Ramos (cell line): ENCODE measurements around the gene POU3F3.

Experiments used
- in situ Hi-C: fragments of 300-500 bp; cut with MboI; formaldehyde crosslinking; loops from one replicate; pipeline ENCODE4 v1.14.3; 2022; ENCODE audit warnings: low sequenced_read_pairs; ENCODE audit not compliant: unreplicated experiment

Gene POU3F3

DNA sequence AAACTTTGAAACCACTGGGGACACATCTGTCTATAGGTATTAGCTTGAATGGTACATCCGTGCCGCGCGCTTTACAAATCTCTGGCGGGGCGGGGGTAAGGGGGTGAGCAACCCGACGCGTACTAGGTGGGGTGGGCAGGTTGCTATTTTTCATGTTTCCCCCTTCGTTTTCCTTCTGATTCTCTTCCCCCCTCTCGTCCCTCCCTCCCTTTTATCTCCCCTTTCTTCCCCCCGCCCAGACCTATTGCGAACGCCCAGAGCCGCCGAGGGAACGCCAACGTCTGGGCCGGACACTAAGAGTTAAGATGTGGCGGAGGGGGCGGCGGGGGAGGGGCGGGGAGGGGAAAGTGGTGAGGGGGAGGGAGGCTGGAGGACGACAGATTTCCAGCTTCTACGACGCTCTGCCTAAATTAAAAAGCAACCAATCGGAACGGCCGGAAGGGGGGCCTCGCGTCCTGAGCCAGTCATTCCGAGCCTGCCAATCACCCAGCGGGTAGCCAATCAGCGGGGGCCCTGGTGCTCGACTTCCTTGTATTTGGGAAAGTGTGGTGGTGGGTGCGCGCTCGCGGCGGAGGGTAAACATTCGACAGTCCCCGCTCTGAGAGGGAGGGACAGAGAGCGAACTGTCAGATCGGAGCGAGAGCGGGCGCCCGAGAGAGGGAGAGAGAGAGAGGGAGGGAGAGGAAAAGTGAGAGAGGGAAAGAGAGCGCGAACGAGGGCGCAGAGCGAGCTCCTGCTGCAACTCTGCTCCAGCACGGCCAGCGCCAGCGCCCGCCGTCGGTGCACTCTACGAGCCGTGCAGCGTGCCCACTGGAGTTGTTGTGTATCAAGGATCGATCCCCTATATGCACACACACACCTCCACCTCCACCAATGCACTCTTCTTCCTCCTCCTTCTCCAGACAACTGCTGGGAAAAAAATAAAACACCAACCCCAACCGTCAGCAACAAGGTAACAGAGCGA lies at the start of gene POU3F3:
POU3F3 (plus strand) TSS at position 582 of the 964 bp plus-strand sequence. CDS start 1,396 bp downstream, outside the sequence.
- in situ Hi-C loops, result no loop called here

DNA sequence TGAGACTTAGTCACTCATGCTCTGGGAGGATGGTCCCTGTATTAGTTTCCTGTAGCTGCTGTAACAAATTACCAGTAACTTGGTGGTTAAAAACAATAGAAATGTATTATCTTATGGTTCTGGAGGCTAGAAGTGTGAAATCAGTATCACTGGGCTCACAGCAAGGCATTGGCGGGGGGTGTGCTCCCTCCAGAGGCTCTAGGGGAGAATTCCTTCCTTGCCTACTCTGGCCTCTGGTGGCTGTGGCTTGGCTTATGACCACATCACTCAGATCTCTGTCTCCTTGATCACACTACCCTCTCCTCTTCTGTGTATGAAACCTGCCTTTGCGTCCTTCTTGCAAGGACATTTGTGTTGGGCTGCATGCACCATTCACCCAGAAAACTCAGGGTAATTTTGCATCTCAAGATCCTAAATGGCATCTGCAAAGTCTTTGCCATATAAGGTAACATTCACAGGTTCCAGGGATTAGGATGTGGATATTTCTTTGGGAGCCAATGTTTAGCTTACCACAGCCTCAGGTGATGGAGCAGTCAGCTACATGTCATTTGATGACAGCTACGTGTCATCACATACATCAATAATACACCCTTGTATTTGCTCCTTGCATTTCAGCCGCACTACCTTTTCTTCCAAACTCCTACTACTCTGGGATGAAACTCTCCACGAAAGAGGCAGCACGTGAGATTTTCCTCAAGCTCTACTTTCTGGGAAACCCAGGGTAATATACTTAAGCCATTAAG lies 49.6 kb upstream of the POU3F3 start:
- in situ Hi-C loops, result no loop called here

DNA sequence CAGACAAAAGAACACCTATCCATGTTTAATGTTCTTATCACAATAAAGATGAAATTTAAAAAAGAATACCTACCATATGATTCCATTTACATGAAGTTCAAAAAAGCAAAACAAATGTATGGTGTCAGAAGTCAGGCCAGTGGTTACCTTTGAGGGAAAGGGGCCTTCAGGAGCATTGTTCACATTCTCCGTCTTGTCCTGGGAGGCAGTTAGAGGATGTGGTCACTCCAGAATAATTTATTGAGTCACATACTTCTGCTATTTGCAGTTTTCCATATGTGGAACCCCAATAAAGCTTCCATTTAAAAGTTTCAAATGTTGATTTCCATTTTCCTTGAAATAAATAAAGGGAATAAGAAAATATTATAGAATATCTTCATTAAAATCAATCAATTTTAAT lies 41.6 kb upstream of the POU3F3 start:
- in situ Hi-C loops, result no loop called here

DNA sequence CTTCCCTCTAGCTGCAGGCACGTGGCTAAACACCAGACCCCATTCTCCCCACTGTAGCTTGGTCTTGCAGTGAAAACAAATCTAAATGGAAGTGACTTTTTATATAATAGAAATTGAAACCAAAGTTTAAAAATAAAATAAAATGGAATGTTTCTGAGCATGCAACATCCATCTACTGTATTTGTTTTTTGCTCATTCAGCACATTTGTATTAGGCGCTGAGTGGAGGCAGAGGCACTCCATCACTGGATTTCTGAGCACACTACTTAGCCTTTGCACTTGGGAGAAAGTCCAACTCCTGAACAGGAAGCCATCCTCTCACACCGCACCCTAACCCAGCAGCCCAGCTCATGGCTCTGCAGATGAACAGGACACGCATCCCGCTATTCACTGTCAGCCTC lies 37.8 kb upstream of the POU3F3 start:
- in situ Hi-C loops, result no loop called here

DNA sequence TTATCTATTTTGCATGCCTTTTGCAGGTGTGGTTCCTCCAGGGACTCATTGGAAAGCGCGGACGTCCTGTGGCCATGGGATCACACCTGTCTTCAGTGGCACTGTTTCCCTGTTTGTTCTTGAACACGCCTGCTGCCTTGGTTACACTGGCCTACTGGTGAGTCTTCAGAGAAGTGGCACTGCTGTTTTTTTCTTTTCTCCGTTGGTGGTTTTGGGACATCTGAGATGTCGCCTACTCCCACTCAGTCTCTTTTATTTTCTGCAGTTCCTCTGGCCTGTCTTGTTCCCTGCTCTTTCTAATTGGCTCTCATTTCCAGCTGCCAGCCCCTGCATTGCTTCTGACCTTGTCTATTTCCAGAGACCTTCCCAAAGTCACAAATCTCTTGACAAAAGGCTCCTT lies 35.7 kb upstream of the POU3F3 start:
- in situ Hi-C loops, result no loop called here

DNA sequence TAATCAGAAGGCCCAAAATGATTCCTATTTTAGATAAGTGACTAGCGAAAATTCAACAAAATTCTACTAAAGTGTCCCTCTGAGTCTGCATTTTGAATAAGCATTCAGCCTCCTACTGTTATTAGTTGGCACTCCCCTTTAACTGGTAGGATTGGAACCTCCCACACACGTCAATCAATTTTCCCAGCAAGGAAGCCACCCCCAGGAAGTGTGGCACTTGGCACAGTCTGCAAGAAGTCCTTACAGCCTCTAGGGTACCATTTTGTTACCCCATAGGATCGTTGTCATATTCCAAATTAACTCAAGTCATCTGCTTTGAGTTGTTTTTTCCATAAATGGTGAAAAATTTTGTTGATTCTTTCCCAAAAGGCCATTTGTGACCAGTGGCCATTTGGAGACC lies 33.8 kb upstream of the POU3F3 start:
- in situ Hi-C loops, result no loop called here

DNA sequence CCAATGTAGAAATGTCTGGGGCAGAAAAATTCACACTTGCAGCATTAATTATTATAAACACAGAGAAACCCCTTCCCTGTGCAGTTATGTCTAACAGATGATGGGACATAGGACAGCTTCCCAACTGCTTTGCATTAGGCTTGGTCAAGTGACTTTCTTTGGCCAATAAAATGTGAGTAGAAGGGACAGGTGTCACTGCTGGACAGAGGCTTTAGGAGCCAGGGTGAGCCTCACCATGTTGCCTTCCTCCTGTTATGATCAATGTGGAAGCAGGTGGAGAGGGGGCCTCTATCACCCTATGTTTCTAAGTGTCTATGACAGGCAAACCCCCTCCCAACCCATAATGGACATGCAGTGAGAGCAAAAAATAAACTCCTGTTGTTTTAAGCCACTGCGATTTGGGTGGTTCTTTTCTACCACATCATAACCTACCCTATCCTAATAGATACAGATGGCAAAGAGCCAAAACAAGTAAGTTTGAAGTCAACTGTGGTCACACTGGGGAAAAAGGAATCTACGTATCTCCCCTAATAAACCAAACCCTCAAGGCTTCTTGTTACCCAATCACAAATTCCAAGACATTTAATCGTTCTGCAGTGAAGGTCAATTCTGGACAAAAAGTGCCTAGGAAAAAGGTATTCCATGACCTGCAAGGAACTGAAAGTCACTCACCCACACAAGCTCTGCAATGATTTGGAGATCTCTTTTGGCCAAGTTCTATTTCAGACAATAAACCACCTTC lies 28.6 kb upstream of the POU3F3 start:
- in situ Hi-C loops, result no loop called here

DNA sequence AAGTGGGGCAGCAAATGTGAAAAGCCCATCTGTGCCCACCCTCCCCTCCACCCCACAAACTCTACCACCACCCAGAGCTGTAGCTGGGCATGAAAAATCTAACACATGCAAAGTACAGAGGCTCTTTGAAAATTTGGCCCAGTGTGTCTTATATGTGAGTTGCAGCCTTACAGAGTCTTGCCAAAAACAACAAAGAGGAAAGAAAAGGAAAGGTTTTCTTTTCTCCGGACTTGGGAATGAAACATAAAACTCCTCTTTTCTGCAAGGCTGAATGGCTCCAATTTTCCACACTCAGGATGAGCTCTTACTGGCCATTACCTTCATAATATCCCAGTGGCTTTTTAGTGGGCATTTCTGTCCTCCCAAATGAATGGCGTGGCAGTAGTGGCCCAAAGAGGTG lies 27.9 kb upstream of the POU3F3 start:
- in situ Hi-C loops, result no loop called here

DNA sequence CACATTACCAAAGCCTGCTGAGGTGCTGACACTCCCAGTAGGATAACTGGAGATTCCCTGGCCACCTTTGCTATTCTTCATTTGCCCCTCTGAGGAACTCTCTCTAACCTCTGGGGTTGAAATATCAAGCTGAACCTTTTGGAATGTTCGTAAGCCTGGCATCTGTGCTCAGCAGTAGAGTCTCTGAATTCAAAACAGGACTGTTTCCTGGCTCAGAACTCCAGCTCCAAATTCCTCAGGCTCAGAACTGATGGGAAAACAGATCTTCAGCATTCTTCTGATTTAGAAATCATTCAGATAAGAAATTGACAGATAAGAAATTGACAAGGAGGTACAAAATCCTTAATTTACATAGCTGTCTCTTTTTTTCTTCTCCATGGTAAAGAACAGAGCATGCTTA lies 22.2 kb upstream of the POU3F3 start:
- in situ Hi-C loops, result no loop called here

DNA sequence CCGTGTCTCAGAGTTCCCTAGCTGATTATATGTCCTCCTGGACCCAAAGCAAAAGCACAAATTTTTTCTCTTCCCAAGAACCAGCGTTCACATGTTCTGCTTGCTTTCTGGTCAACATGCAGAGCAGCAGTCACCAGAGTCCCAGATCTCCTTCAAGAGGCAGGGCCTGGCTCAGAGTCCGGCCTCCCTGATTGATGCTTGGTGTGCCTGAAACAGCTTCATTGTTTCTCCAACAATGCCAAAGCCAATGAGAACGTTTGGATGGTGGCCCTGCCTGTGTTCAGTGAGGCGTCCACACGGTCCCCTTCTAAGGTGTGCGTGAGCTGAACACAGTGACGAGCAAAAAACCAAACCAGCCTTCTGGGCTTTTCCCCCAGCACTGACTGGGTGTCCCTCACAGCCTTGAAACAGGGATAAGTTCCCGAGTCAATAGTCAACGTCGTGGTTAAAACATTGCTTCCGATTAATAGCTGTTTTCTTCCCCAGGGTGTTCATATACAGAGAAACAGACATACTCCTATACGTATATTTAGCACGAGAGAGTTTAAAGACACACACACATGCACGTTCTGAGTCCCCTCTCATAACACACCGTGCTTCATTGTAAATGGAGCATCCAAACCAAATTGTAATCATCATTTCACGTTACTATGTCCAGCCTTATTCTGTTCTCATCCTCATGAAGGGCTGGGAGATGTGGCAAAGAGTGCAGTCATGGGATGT lies 19.3 kb upstream of the POU3F3 start:
- in situ Hi-C loops, result no loop called here

DNA sequence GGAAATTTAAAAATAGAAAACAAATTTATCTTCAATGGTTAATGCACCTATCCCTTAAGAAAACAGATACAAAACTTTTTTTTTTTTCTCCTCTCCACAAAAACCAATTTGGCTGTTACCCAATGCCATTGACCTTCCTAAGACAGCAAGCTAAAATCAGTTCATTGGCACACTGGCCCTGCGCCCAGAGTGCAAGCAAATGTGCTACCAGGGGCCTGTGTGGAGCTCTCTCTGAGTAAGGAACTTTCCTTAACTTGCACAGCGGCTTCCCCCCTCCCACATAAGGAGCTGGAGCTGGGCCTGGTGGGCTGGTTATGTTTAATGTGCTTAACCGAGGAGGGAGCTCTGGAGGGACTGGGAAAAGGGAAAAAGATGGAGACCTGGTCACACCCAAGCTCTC lies 17.6 kb upstream of the POU3F3 start:
- in situ Hi-C loops, result no loop called here

DNA sequence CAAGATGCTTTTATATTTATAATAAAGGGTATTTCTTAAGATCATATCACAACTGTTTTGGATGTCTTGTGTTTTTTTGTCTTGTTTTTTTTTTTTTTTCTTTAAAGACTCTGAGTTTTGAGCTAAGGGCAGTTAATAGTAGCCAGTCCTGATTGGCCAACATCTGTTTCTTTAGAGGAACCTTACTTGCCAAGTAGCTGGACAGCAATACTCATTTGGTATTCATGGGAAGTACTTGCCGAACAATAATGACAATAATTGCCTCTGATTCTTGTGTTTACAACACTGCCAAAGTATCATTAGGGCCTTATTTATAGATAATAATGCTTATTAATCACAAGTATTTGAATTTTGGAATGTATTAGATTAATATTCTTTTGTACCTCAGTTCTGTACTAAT lies 17.1 kb upstream of the POU3F3 start:
- in situ Hi-C loops, result no loop called here

DNA sequence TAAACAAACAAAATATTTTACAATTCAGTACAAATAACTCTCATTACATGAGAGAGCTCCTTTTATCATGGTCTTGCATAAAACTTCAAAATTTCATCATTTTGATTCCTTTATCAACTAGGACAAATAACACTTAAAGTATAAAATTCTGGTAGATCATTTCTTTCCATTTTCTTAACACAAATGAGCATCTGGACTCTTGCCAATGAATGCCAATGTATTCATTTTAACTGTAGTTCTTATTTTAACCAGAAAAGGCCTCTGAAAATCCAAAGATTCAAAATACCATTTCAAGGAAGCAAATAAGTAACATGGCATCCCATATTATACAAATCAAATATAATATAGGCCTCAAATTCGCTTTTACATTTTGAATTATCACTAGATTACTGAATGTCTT lies 13.8 kb upstream of the POU3F3 start:
- in situ Hi-C loops, result no loop called here

DNA sequence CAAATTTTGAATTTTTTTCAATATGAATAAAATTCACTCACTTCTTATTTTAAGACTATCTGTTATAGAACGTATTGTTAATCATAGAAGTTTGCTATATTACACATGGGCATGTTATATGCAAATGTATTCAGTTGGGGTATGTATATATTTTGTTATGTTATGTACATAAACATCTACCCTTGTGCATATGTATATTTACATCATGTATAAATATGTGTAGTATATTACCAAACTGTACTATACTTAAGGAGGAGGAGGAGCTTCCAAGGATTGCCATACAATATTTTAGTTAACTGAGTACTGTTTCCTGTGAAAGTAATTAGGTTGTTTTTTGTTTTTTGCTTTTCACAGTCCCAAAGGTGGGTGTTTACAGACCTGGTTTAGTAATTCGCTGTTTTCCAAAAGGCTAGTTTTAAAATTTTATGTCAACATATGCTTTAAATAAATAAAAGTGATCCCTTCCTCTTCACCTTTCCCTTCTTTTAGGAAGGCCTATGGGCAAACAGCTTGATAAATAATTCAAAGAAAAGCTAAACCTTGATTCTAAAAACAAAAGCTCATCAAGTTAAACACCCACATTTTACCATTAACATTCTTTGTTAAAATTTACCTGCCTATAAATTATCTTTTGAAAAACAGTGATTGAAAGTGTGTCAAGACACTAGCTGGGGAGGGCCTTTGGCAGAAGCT lies 12.9 kb upstream of the POU3F3 start:
- in situ Hi-C loops, result no loop called here

DNA sequence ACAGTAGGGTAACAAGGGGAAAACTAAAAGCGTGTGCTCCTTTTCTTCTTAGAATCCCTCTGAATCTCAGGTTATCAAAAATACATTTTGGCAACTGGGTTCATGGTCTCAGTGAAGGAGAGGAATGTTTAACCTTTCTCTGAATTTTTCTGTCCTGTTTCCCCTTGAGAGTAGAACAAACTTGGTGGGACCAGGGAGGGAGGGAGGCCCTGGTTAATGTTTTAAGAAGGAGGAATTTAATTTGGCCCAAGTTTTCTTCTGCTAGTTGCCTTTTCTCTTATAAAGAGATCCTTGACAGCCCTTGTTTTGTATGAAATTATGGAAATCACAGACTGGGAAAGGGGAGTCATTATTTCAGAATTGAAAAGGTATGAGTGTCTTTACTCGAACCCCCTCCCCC lies 12.2 kb upstream of the POU3F3 start:
- in situ Hi-C loops, result no loop called here

DNA sequence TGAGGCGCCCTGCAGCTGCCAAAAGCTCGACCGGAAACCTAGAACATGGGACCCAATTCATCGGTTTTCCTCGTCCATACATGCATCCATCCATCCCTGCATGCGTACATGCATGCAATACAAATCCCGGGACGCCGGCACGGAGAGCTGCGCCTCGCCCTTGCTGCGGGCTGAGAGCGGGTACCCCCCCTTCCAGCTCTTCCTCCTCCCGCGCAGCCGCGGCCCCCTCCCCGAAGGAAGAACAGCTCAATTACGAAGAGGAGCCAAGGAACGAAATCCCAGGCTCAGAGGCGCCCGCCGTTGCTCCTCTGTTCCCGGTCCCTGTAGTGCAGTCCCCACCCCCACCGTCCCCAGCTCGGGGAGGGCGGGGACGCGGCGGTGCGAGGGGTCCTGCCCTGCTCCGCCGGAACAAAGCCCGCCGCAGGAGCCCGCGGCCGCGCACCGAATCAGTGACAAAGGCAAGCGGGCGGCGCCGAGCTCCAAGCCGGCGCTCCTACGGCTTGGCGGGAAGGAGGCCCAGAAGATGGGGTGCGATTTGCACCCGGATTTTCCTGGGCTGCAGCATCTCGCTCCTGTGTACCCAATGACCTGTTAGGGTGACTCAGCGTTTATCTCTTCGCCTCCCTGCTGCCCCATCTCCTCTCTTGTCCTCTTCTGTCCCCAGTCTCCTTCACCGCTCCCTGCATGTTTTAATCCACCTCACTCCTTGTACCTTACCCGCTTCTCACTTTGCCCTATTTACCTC lies 8.9 kb upstream of the POU3F3 start:
- in situ Hi-C loops, result no loop called here

DNA sequence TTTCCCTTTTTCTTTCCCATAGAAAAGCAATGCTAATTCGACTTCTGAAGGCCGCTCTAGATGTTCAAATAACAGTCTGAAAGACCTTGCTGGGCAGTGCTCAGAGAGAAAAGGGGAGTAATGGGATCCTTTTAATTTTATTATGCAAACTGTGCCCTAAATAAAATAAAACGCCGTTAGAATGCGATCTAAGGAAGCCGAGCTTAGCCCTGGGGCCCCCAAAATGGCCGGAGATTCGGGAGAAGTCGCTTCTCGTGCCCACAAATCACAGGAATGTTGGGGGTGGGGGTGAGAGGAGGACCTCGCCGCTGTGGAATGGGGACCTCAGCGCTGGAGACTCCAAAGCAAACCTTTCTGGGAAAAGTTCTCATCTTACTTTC lies 8.4 kb upstream of the POU3F3 start:
- in situ Hi-C loops, result no loop called here

DNA sequence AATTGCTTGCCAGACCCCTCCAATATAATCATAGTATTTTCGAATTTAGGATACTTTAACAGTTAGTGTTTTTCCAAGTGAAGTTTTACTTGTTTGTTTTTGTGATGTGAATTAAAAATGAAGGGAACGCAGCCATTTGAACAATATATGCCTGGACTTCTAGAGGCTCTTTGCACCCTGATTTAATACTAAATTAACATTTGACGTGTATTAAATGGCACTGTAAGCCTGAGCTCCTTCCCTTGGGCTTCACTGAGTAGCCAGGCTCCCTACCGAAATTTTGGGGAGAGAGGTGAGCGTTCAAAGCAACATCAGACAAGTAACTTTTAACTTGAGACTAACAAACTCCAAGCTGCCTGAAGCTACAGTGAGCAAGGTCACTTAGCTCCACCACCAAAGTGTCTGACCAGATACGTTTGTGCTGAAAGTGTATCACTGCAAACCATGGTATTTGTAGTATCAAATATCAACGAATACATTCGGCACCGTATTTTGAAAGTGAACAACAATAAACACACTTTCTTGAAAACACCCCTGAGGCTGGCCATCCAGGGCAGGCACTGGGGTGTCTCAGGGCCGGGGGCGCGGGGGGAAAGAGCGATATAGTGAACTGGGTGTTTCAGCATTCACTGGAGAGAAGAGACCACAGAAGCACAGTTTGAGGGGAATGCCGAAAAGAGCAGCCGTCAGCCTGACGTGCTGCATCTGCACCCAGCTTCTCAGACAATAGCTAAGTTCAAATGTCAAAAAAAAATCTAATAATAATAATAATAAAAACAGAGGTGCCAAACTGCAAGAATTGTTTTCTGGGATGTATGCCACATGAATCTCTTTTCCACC lies 7.7 kb upstream of the POU3F3 start:
- in situ Hi-C loops, result no loop called here
